B cell (primary cell): ENCODE results near the gene NDST1.

Experiments
- CTCF ChIP-seq: fragments of 200-600 bp; IDR thresholded peaks from one replicate; pipeline ENCODE4 v1.8.0; 2022; ENCODE audit warnings: antibody characterized with exemption, mild to moderate bottlenecking
- EZH2 ChIP-seq: IDR thresholded peaks from 2 replicates; pipeline ENCODE4 v1.6.1; 2012; ENCODE audit warnings: borderline replicate concordance, low read depth, mild to moderate bottlenecking, moderate library complexity, low read length; ENCODE audit not compliant: insufficient read depth, poor library complexity, severe bottlenecking

GRCh38 chr5:150465927-150466326 is 42.0 kb upstream of the NDST1 start:
- no peak for TF ChIP-seq CTCF
- no peak for TF ChIP-seq EZH2
